ENCODE results near the gene HIGD1C. TPM values are rescaled to one million over a fixed set of nuclear protein-coding genes. Genes with fewer than 3 reads are reported as not detected.
"Not testable (repeated sequence)": the region's sequence is repeated elsewhere in the genome, so short reads cannot be mapped to it uniquely, and the experiment has no call there.

HIGD1C gene
- total RNA-seq, 2 experiments from 2014 or later = not detected

- Mint-ChIP-seq H3K27me3 (ENCODE audit: low read depth) (no peaks in the 10 kb centered on the region), H3K4me1 (ENCODE audit: low read depth) (peaks cover 19% of the 10 kb centered on the region), H3K4me3 (peak overlapping the region; percentile 52), H3K9me3 (ENCODE audit: insufficient read depth) (no peaks in the 10 kb centered on the region), H3K27ac (peak overlapping the region; percentile 75), H3K36me3 (ENCODE audit: low read depth) (peaks cover 27% of the 10 kb centered on the region)
- ChIA-PET POLR2A (interaction anchor here (1.0 to 1.6 kb wide), 3 partner anchors 17 to 229 kb away, joined by 3 to 8 read pairs (median 3); partner anchors contain the start of genes DAZAP2 and SLC11A2), CTCF (interaction anchor here (0.8 to 2.7 kb wide), 11 partner anchors 10 to 333 kb away, joined by 3 to 19 read pairs (median 6); partner anchors contain the start of gene SLC11A2)
- peak; percentile 98 for ATAC-seq
- peak; percentile 73 for DNase-seq
Observed at GRCh38 chr12:51009056-51009440, 56.7 kb downstream of the HIGD1C start.

DNA sequence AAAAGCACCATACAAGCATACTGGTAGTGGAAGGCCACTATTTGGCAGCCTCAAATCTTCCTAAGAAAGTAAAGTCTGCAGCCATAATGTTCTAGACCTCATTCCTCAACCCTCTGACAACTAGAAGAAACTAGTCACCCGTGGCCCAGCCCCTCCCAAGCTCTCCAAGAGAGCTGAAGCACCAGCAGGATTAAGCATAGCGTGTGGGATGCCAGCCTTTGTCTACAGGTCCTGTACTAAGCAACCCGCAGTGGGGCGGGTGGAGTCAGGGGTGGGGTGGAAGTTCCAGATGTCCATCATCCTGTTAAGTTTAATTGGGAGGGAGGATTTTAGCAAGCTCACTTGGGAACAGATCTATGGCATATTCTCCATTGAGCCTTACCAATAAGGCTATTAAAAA is 59.6 kb downstream of the HIGD1C start:
- peaks cover 19% of the 10 kb centered on the region for H3K4me1 Mint-ChIP-seq (ENCODE audit: low read depth)
- POLR2A ChIA-PET = no interaction called here
- H3K4me3 Mint-ChIP-seq = no peak overlapping the region
- ATAC-seq (no peak), DNase-seq (no peak)
- no peak overlapping the region for H3K27ac Mint-ChIP-seq
- no peaks in the 10 kb centered on the region for H3K9me3 Mint-ChIP-seq (ENCODE audit: insufficient read depth)
- CTCF ChIA-PET = interaction anchor here (0.8 to 1.3 kb wide), 3 partner anchors 10 to 250 kb away, joined by 3 to 5 read pairs (median 4); no protein-coding TSS in a partner anchor
- peaks cover 14% of the 10 kb centered on the region for H3K36me3 Mint-ChIP-seq (ENCODE audit: low read depth)
- no peaks in the 10 kb centered on the region for H3K27me3 Mint-ChIP-seq (ENCODE audit: low read depth)

GRCh38 chr12:51012570-51013236 is 60.4 kb downstream of the HIGD1C start:
- no peak overlapping the region for H3K4me3 Mint-ChIP-seq
- no peak for DNase-seq
- ChIA-PET CTCF (interaction anchor here (1.3 kb wide), 1 partner anchor 15 kb away, joined by 4 read pairs; no protein-coding TSS in a partner anchor), POLR2A (interaction anchor here (0.6 to 0.8 kb wide), 3 partner anchors 10 to 248 kb away, joined by 3 read pairs; partner anchors contain the start of gene ATF1)
- H3K9me3 Mint-ChIP-seq (ENCODE audit: insufficient read depth) = no peaks in the 10 kb centered on the region
- no peak overlapping the region for H3K27ac Mint-ChIP-seq
- peaks cover 7% of the 10 kb centered on the region for H3K36me3 Mint-ChIP-seq (ENCODE audit: low read depth)
- ATAC-seq = no peak
- H3K27me3 Mint-ChIP-seq (ENCODE audit: low read depth) = no peaks in the 10 kb centered on the region
- peaks cover 19% of the 10 kb centered on the region for H3K4me1 Mint-ChIP-seq (ENCODE audit: low read depth)

DNA sequence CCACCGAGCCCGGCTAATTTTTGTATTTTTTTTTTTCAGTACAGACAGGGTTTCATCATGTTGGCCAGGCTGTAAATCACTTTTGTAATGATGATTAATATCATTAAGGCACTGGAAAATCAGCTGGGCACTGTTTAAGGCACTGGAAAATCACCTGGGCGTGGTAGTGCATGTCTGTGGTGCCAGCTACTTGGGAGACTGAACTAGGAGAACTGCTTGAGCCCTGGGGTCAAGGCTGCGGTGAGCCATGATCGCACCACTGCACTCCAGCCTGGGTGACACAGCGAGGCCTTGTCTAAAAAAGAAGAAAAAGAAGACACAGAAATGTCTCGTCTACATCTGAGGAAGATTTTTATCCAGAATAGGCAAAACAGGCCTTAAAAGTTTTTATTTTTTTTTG is 61.1 kb downstream of the HIGD1C start:
- Mint-ChIP-seq H3K27me3 (ENCODE audit: low read depth) (no peaks in the 10 kb centered on the region), H3K27ac (no peak overlapping the region)
- POLR2A ChIA-PET = interaction anchor here (0.6 to 0.8 kb wide), 2 partner anchors 9 to 249 kb away, joined by 3 read pairs; partner anchors contain the start of gene ATF1

GRCh38 chr12:51014467-51014866 is 62.1 kb downstream of the HIGD1C start:
- H3K27me3 Mint-ChIP-seq (ENCODE audit: low read depth); POLR2A ChIA-PET; ATAC-seq; H3K9me3 Mint-ChIP-seq (ENCODE audit: insufficient read depth); CTCF ChIA-PET; H3K4me3 Mint-ChIP-seq; DNase-seq; H3K36me3 Mint-ChIP-seq (ENCODE audit: low read depth); H3K27ac Mint-ChIP-seq: not testable (repeated sequence)
- peaks cover 14% of the 10 kb centered on the region for H3K4me1 Mint-ChIP-seq (ENCODE audit: low read depth)

More for the DNA sequence above, 61.1 kb downstream of the HIGD1C start:
- Mint-ChIP-seq H3K36me3 (ENCODE audit: low read depth) (peaks cover 4% of the 10 kb centered on the region), H3K4me3 (no peak overlapping the region), H3K9me3 (ENCODE audit: insufficient read depth) (no peaks in the 10 kb centered on the region), H3K4me1 (ENCODE audit: low read depth) (peaks cover 19% of the 10 kb centered on the region)
- ATAC-seq = no peak
- DNase-seq = no peak
- CTCF ChIA-PET = no interaction called here

- POLR2A ChIA-PET = no interaction called here
- peaks cover 2% of the 10 kb centered on the region for H3K36me3 Mint-ChIP-seq (ENCODE audit: low read depth)
Observed at GRCh38 chr12:51017452-51017851, 65.1 kb downstream of the HIGD1C start.

DNA sequence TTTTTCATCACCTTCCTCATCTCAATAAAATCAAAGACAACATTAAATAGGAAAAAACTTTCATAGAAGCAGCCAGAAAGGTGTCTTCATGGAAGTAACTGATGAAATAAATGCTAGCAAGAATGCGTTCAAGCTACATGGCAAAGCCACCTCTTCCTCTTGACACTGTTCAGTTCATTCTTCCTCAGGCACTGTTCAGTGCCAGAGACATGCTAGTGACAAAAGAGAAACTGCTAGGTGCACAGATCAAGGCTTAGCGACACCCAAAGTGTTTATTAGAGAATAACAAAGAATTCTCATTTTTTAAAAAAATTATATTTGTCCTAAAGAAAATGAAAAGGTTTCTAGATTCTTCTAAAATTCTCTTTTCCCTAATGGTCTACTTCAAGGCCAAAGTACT is 66.6 kb downstream of the HIGD1C start:
- ATAC-seq (no peak), DNase-seq (no peak)
- Mint-ChIP-seq H3K4me1 (ENCODE audit: low read depth) (peaks cover 38% of the 10 kb centered on the region), H3K4me3 (no peak overlapping the region), H3K9me3 (ENCODE audit: insufficient read depth) (no peaks in the 10 kb centered on the region), H3K36me3 (ENCODE audit: low read depth) (peaks cover 5% of the 10 kb centered on the region), H3K27me3 (ENCODE audit: low read depth) (no peaks in the 10 kb centered on the region), H3K27ac (no peak overlapping the region)
- CTCF ChIA-PET = interaction anchor here (0.9 to 1.9 kb wide), 3 partner anchors 9 to 254 kb away, joined by 3 to 7 read pairs (median 5); no protein-coding TSS in a partner anchor
- POLR2A ChIA-PET = interaction anchor here (0.5 to 0.6 kb wide), 2 partner anchors 104 to 353 kb away, joined by 3 to 4 read pairs; no protein-coding TSS in a partner anchor

More at GRCh38 chr12:51017452-51017851, 65.1 kb downstream of the HIGD1C start:
- Mint-ChIP-seq H3K4me1 (ENCODE audit: low read depth) (peaks cover 35% of the 10 kb centered on the region), H3K9me3 (ENCODE audit: insufficient read depth) (no peaks in the 10 kb centered on the region), H3K27me3 (ENCODE audit: low read depth) (no peaks in the 10 kb centered on the region), H3K27ac (no peak overlapping the region), H3K4me3 (no peak overlapping the region)
- no peak for DNase-seq
- CTCF ChIA-PET = interaction anchor here (0.6 to 1.0 kb wide), 2 partner anchors 9 to 30 kb away, joined by 3 read pairs; no protein-coding TSS in a partner anchor
- ATAC-seq = no peak

GRCh38 chr12:51019927-51020326 is 67.6 kb downstream of the HIGD1C start:
- no peak for ATAC-seq
- H3K36me3 Mint-ChIP-seq (ENCODE audit: low read depth) = peaks cover 11% of the 10 kb centered on the region

More at GRCh38 chr12:51019927-51020326, 67.6 kb downstream of the HIGD1C start:
- no peak overlapping the region for H3K27ac Mint-ChIP-seq
- H3K9me3 Mint-ChIP-seq (ENCODE audit: insufficient read depth) = no peaks in the 10 kb centered on the region
- POLR2A ChIA-PET = no interaction called here
- peaks cover 47% of the 10 kb centered on the region for H3K4me1 Mint-ChIP-seq (ENCODE audit: low read depth)
- H3K27me3 Mint-ChIP-seq (ENCODE audit: low read depth) = no peaks in the 10 kb centered on the region
- H3K4me3 Mint-ChIP-seq = no peak overlapping the region
- DNase-seq = no peak
- CTCF ChIA-PET = interaction anchor here (0.9 to 1.9 kb wide), 3 partner anchors 10 to 255 kb away, joined by 3 to 7 read pairs (median 5); no protein-coding TSS in a partner anchor

Other genes with a start within 250 kb of the HIGD1C start
- gene ATF1, start 188.4 kb upstream of the HIGD1C start, total RNA-seq = 10 to 100 TPM; 35.4 to 36.7 TPM
- gene TMPRSS12, start 109.6 kb upstream of the HIGD1C start, total RNA-seq = not detected
- 10 to 100 TPM; 29.9 to 36.1 TPM for gene SLC11A2, start 73.8 kb downstream of the HIGD1C start, total RNA-seq
- gene LETMD1, start 95.8 kb downstream of the HIGD1C start, total RNA-seq = 10 to 100 TPM; 60.1 to 69.7 TPM
- 10 to 100 TPM; 13.4 to 13.7 TPM for gene CSRNP2, start 131.1 kb downstream of the HIGD1C start, total RNA-seq
- 10 to 100 TPM; 34.5 to 38.8 TPM for gene TFCP2, start 220.6 kb downstream of the HIGD1C start, total RNA-seq